ENCODE data around the gene SECTM1. TPM values are rescaled to one million over a fixed set of nuclear protein-coding genes. Genes with fewer than 3 reads are reported as not detected.

SECTM1 gene
- total and polyA plus RNA-seq, 3 experiments from 2014 or later, result 0.49 to 1.9 (median 1.1) TPM

DNA sequence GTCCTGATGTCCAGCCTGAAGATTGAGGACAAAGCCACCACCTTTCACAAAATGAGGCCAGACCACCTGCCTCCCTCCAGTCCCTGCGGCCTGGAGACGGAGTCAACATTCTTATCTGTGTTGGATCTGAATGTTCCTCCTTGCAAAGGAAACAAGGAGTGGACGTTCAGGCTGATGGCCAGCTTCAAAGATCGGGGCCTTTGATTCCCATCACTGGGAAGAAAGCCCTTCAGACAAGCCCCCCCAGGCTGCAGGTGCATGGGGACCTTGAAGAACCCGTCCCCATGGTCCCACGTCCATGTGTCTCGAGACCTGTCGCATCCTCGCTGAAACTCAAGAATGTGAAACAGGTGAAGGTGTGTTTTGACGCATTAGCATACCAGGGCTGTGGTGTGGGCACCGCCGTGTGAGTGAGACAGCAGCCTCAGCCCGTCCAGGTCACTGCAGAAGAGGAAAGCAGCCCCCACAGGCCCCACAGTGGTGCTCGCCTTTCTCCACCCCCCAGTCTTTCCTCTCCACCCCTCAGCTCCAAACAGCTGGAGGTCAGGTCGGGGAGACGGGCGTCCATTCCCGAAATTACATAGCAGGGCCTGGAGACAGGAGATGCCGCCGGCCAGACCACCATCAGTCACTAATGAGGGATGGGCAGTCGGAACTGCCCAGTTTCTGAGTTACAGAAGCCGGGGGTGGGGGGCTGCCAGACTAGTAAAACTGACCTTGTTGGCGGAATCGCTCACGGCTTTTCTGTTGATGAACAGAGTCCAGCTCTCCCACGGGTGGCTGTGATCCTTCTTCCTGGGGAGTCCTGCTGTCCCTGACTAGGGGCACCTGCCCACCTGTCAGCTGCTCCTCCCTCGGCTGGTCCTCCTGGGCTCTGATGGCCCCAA, 59.2 kb downstream of the SECTM1 start:
- H3K4me3 ChIP-seq (ENCODE audit: low read length), result peak overlapping the region; percentile 55
- CTCF ChIA-PET, result interaction anchor here (0.9 to 1.4 kb wide), 3 partner anchors 18 to 38 kb away, joined by 3 to 4 read pairs (median 3); no protein-coding TSS in a partner anchor
- Mint-ChIP-seq H3K4me3 (peak overlapping the region in 6 of 7 donors; percentile 44 to 98 (median 91)), H3K9me3 (no peaks in the 10 kb centered on the region), H3K36me3 (peaks cover 6 to 33% (median 8%) of the 10 kb centered on the region in 3 donors), H3K27ac (peak overlapping the region in 7 of 8 donors; percentile 29 to 98 (median 75)), H3K27me3 (peaks cover 0 to 1% of the 10 kb centered on the region in 2 donors), H3K4me1 (peaks cover 30 to 32% (median 32%) of the 10 kb centered on the region in 3 donors)
- no peaks in the 10 kb centered on the region for H3K9me3 ChIP-seq (ENCODE audit: low read length)
- H3K27ac ChIP-seq (ENCODE audit: low read depth, low read length), result peak overlapping the region; percentile 76
- peaks cover 12% of the 10 kb centered on the region for H3K36me3 ChIP-seq (ENCODE audit: insufficient read depth, low read length)
- DNase-seq, result no peak
- H3K4me1 ChIP-seq (ENCODE audit: insufficient read depth, low read length), result peaks cover 37% of the 10 kb centered on the region
- POLR2A ChIA-PET, result interaction anchor here (0.6 to 1.4 kb wide), 7 partner anchors 9 to 252 kb away, joined by 3 to 7 read pairs (median 3); partner anchors contain the start of gene CENPX
- H3K27me3 ChIP-seq (ENCODE audit: insufficient read depth, low read length, poor library complexity, severe bottlenecking), result no peaks in the 10 kb centered on the region

DNA sequence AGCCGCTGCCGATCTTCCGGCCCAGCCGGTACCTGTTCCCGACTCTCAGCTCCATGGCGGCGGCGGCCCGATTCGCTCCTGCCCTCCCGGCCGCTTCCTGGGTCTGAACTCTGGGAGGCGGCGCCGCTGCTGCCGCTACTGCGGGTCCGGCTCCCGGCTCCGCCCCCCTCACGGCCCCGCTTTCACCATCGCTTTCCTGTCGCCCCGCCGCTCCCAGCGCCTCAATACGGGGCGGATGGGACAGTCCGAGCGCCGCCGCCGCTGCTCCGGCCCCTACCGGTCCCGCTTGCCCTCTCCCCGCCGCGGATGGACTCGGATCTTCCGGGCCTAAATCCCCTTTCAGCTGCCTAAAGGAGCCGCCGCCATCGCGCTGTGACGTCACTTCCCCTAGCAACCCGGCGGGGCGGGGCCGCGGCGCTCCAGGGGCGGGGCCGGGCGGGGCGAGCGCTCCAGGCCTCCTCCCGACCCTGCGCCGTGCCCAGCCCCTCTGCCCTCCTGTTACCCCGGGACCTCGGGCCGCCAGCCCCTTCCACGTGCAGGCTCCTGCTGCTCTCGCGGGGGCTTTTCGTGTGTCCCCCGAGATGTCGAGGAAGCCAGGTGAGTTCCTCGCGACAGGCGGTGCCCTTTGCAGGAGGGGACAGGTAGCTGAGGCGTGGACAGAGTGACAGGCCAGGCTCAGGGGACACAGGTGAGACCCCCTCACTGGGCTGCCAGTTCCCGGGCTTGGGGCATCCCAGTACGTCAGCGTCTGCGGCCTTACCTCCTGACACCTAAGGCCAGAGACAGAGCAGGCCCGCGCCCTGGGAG, 60.0 kb downstream of the SECTM1 start, which contains the start of gene CSNK1D:
Gene CSNK1D (minus strand): TSS at position 374 of the 807 bp plus-strand sequence. CDS start 319 bp downstream, at position 55.
- no peaks in the 10 kb centered on the region for H3K9me3 ChIP-seq (ENCODE audit: low read length)
- Mint-ChIP-seq H3K4me1 (peaks cover 39 to 41% (median 39%) of the 10 kb centered on the region in 3 donors), H3K4me3 (peak within 1 kb of the TSS; percentile 85 to 98 (median 95)), H3K9me3 (no peaks in the 10 kb centered on the region), H3K27ac (peak within 1 kb of the TSS; percentile 90 to 99 (median 98)), H3K36me3 (peaks cover 6 to 40% (median 8%) of the 10 kb centered on the region in 3 donors), H3K27me3 (peaks cover 0 to 1% of the 10 kb centered on the region in 2 donors)
- H3K27me3 ChIP-seq (ENCODE audit: insufficient read depth, low read length, poor library complexity, severe bottlenecking), result no peaks in the 10 kb centered on the region
- CTCF ChIA-PET, result interaction anchor here (1.0 to 1.4 kb wide), 3 partner anchors 24 to 44 kb away, joined by 3 to 4 read pairs (median 3); partner anchors contain the start of gene CD7
- peak; percentile 87 to 93 (median 92) for DNase-seq
- POLR2A ChIA-PET, result interaction anchor here (0.6 to 1.4 kb wide), 8 partner anchors 9 to 251 kb away, joined by 3 to 7 read pairs (median 3); partner anchors contain the start of gene CENPX
- peak within 1 kb of the TSS; percentile 76 for H3K27ac ChIP-seq (ENCODE audit: low read depth, low read length)
- peaks cover 45% of the 10 kb centered on the region for H3K4me1 ChIP-seq (ENCODE audit: insufficient read depth, low read length)
- H3K4me3 ChIP-seq (ENCODE audit: low read length), result peak within 1 kb of the TSS; percentile 68
- peaks cover 12% of the 10 kb centered on the region for H3K36me3 ChIP-seq (ENCODE audit: insufficient read depth, low read length)

DNA sequence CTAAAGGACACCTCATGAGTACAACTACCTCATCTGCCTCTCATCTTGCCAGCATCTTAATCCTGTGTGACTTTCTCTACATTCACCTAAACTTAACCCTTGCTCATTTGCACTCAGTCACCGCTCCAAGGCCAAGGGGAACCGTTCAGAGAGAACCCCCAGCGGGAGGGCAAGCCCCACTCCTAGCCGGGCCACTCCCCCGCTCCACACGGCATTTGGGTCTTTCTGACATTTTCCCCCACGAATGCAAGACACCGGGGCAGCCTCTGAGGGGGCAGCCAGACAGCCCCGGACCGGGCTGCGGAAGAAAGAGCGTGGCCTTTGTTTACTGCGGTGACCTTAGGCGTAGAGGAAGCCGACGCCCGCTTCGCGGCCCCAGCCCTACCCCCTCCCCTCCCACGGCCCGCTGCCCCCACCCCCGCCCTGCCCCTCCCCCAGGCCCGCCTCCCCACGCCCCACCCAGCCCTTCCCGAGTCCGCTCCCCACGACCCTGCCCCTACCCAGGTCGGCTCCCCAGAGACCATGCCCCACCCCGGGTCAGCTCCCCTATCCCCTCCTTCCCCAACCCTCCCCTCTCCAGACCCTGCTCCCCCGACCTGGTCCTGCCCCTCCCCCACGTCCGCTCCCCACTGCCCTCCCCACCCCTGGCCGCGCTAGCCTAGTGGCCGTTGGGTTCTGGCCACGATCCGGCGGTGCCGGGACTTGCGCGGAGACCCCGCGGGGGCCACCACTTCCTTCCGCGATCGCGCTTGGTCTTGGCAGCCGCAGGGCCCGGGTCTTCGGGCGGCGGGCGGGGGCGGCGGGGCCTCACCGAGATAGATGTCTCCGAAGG, 60.9 kb downstream of the SECTM1 start:
- POLR2A ChIA-PET, result interaction anchor here (0.6 to 1.4 kb wide), 5 partner anchors 26 to 250 kb away, joined by 3 to 7 read pairs (median 4); partner anchors contain the start of gene CENPX
- Mint-ChIP-seq H3K36me3 (peaks cover 6 to 48% (median 8%) of the 10 kb centered on the region in 3 donors), H3K4me3 (peak overlapping the region; percentile 85 to 98 (median 95)), H3K27me3 (peaks cover 0 to 1% of the 10 kb centered on the region in 2 donors), H3K9me3 (no peaks in the 10 kb centered on the region), H3K4me1 (peaks cover 47 to 49% (median 47%) of the 10 kb centered on the region in 3 donors), H3K27ac (peak overlapping the region; percentile 90 to 99 (median 98))
- Histone ChIP-seq H3K9me3 (ENCODE audit: low read length) (no peaks in the 10 kb centered on the region), H3K4me3 (ENCODE audit: low read length) (peak overlapping the region; percentile 68), H3K4me1 (ENCODE audit: insufficient read depth, low read length) (peaks cover 53% of the 10 kb centered on the region), H3K27ac (ENCODE audit: low read depth, low read length) (peak overlapping the region; percentile 76), H3K27me3 (ENCODE audit: insufficient read depth, low read length, poor library complexity, severe bottlenecking) (no peaks in the 10 kb centered on the region), H3K36me3 (ENCODE audit: insufficient read depth, low read length) (peaks cover 20% of the 10 kb centered on the region)
- DNase-seq, result peak; percentile 23 to 61 (median 37)
- CTCF ChIA-PET, result interaction anchor here (1.0 to 1.3 kb wide), 2 partner anchors 25 to 45 kb away, joined by 3 read pairs; partner anchors contain the start of gene CD7

DNA sequence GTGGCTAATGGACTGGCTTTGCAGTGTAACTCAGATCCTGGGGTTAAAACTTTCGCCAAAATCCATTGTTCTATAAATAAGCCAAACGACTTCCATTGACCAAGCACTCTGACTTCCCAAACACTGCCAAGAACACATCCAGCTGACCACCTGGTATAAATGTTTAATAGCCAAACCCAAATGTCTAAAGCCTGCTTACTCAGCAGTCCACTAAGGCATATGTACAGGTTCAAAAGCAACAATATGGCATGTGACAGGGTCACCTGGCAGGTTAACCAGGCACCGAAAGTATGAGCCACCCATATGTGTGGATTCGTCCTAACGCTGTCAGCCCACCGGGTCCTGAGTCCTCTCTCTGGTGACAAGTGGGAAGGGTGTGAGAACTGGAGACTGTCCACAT, 62.2 kb downstream of the SECTM1 start:
- peaks cover 24% of the 10 kb centered on the region for H3K36me3 ChIP-seq (ENCODE audit: insufficient read depth, low read length)
- POLR2A ChIA-PET, result interaction anchor here (0.7 kb wide), 1 partner anchor 14 kb away, joined by 5 read pairs; no protein-coding TSS in a partner anchor
- peaks cover 56 to 60% (median 58%) of the 10 kb centered on the region in 3 donors for H3K4me1 Mint-ChIP-seq
- peaks cover 7 to 59% (median 8%) of the 10 kb centered on the region in 3 donors for H3K36me3 Mint-ChIP-seq
- peaks cover 0 to 1% of the 10 kb centered on the region in 2 donors for H3K27me3 Mint-ChIP-seq
- CTCF ChIA-PET, result interaction anchor here (1.0 kb wide), 1 partner anchor 27 kb away, joined by 5 read pairs; no protein-coding TSS in a partner anchor
- DNase-seq, result no peak
- H3K9me3 Mint-ChIP-seq, result no peaks in the 10 kb centered on the region
- no peaks in the 10 kb centered on the region for H3K27me3 ChIP-seq (ENCODE audit: insufficient read depth, low read length, poor library complexity, severe bottlenecking)
- peaks cover 60% of the 10 kb centered on the region for H3K4me1 ChIP-seq (ENCODE audit: insufficient read depth, low read length)
- H3K4me3 Mint-ChIP-seq, result peak overlapping the region; percentile 85 to 98 (median 95)
- H3K27ac Mint-ChIP-seq, result peak overlapping the region; percentile 34 to 99 (median 94)
- H3K27ac ChIP-seq (ENCODE audit: low read depth, low read length), result peak overlapping the region; percentile 68
- H3K9me3 ChIP-seq (ENCODE audit: low read length), result no peaks in the 10 kb centered on the region
- H3K4me3 ChIP-seq (ENCODE audit: low read length), result peak overlapping the region; percentile 68

Other genes with a start within 250 kb of the SECTM1 start
- 100 to 1,000 TPM; 251 to 259 TPM for gene FASN, start 235.5 kb downstream of the SECTM1 start, total RNA-seq
- 2.7 TPM for gene FASN, start 235.5 kb downstream of the SECTM1 start, polyA plus RNA-seq
- gene CCDC57, start 120.9 kb downstream of the SECTM1 start, total RNA-seq, result 10 to 100 TPM; 69.8 to 77.6 TPM
- 39.2 TPM for gene CCDC57, start 120.9 kb downstream of the SECTM1 start, polyA plus RNA-seq
- gene SLC16A3, start 104.7 kb downstream of the SECTM1 start, total RNA-seq, result 10 to 100 TPM; 27.5 to 31.8 TPM
- gene SLC16A3, start 104.7 kb downstream of the SECTM1 start, polyA plus RNA-seq, result 3.3 TPM
- gene CSNK1D, start 60.1 kb downstream of the SECTM1 start, total RNA-seq, result 100 to 1,000 TPM; 129 to 141 TPM
- 74.6 TPM for gene CSNK1D, start 60.1 kb downstream of the SECTM1 start, polyA plus RNA-seq
- gene CD7, start 16.2 kb downstream of the SECTM1 start, total RNA-seq, result 100 to 1,000 TPM; 186 to 190 TPM
- 193 TPM for gene CD7, start 16.2 kb downstream of the SECTM1 start, polyA plus RNA-seq
- not detected for gene TEX19, start 25.5 kb upstream of the SECTM1 start, total RNA-seq
- gene TEX19, start 25.5 kb upstream of the SECTM1 start, polyA plus RNA-seq, result not detected
- not detected for gene UTS2R, start 38.0 kb upstream of the SECTM1 start, total RNA-seq
- not detected for gene UTS2R, start 38.0 kb upstream of the SECTM1 start, polyA plus RNA-seq
- 10 to 100 TPM; 29.6 to 30.4 TPM for gene HEXD, start 84.6 kb upstream of the SECTM1 start, total RNA-seq
- gene HEXD, start 84.6 kb upstream of the SECTM1 start, polyA plus RNA-seq, result 10.6 TPM
- gene OGFOD3, start 84.8 kb upstream of the SECTM1 start, total RNA-seq, result 10 to 100 TPM; 27.9 to 28.4 TPM
- 29.9 TPM for gene OGFOD3, start 84.8 kb upstream of the SECTM1 start, polyA plus RNA-seq
- gene CYBC1, start 117.0 kb upstream of the SECTM1 start, total RNA-seq, result 100 to 1,000 TPM; 184 to 189 TPM
- gene CYBC1, start 117.0 kb upstream of the SECTM1 start, polyA plus RNA-seq, result 175 TPM
- gene NARF, start 125.0 kb upstream of the SECTM1 start, total RNA-seq, result 10 to 100 TPM; 62.2 to 63.0 TPM
- 95.3 TPM for gene NARF, start 125.0 kb upstream of the SECTM1 start, polyA plus RNA-seq
- gene FOXK2, start 186.0 kb upstream of the SECTM1 start, total RNA-seq, result 10 to 100 TPM; 63.9 to 71.2 TPM
- gene FOXK2, start 186.0 kb upstream of the SECTM1 start, polyA plus RNA-seq, result 8.2 TPM

Data from CD8-positive, alpha-beta memory T cell (primary cell).